H9 (cell line): Measurements from ENCODE around the gene MZB1. TPM values are rescaled to one million over a fixed set of nuclear protein-coding genes. Genes with fewer than 3 reads are reported as not detected.

ENCODE experiments used
- DNase-seq: peaks from one replicate; pipeline ENCODE4 v3.0.0-alpha.2; 2017
- H2AFZ ChIP-seq: one replicate; pipeline ENCODE4 v1.6.1; 2013; ENCODE audit warnings: mild to moderate bottlenecking, low read length, control low read depth, moderate library complexity
- H2AK5ac ChIP-seq: 2 replicates; pipeline ENCODE4 v1.6.1; 2013; ENCODE audit warnings: low read length, control low read depth, mixed read lengths; ENCODE audit not compliant: insufficient read length
- H2BK120ac ChIP-seq: one replicate; pipeline ENCODE4 v1.6.1; 2013; ENCODE audit warnings: low read depth, mild to moderate bottlenecking, low read length, control low read depth, inconsistent platforms; ENCODE audit not compliant: poor library complexity, severe bottlenecking
- H2BK12ac ChIP-seq: 2 replicates; pipeline ENCODE4 v1.6.1; 2013; ENCODE audit warnings: low read length, control low read depth, mixed read lengths, low read depth; ENCODE audit not compliant: insufficient read length
- H2BK15ac ChIP-seq: 2 replicates; pipeline ENCODE4 v1.6.1; 2013; ENCODE audit warnings: low read depth, low read length, control low read depth
- H2BK20ac ChIP-seq: one replicate; pipeline ENCODE4 v1.6.1; 2013; ENCODE audit warnings: low read depth, mild to moderate bottlenecking, low read length, control low read depth, inconsistent platforms; ENCODE audit not compliant: poor library complexity, severe bottlenecking
- H2BK5ac ChIP-seq: 2 replicates; pipeline ENCODE4 v1.6.1; 2013; ENCODE audit warnings: low read length, control low read depth, mixed read lengths; ENCODE audit not compliant: insufficient read length
- H3K14ac ChIP-seq: 2 replicates; pipeline ENCODE4 v1.6.1; 2013; ENCODE audit warnings: low read length, control low read depth; ENCODE audit not compliant: insufficient read depth
- H3K18ac ChIP-seq: 2 replicates; pipeline ENCODE4 v1.6.1; 2013; ENCODE audit warnings: low read depth, mild to moderate bottlenecking, mixed read lengths, low read length, control low read depth; ENCODE audit not compliant: insufficient read length
- H3K23ac ChIP-seq: 2 replicates; pipeline ENCODE4 v1.6.1; 2013; ENCODE audit warnings: low read length, control low read depth, mixed read lengths, low read depth; ENCODE audit not compliant: insufficient read length
- H3K23me2 ChIP-seq: 2 replicates; pipeline ENCODE4 v1.6.1; 2013; ENCODE audit warnings: low read depth, mild to moderate bottlenecking, mixed read lengths, low read length, control low read depth; ENCODE audit not compliant: insufficient read length, poor library complexity, severe bottlenecking
- H3K27ac ChIP-seq: 2 replicates; pipeline ENCODE4 v1.5.1; 2013; ENCODE audit warnings: low read length, control low read depth, mixed read lengths, low read depth; ENCODE audit not compliant: insufficient read length
- H3K27me3 ChIP-seq: 2 replicates; pipeline ENCODE4 v1.6.1; 2013; ENCODE audit warnings: low read length, control low read depth, inconsistent platforms; ENCODE audit not compliant: insufficient read depth
- H3K4ac ChIP-seq: 2 replicates; pipeline ENCODE4 v1.6.1; 2013; ENCODE audit warnings: low read depth, mild to moderate bottlenecking, control low read depth, inconsistent platforms, low read length, moderate library complexity
- H3K4me1 ChIP-seq: 2 replicates; pipeline ENCODE4 v1.6.1; 2013; ENCODE audit warnings: low read length, control low read depth, inconsistent platforms; ENCODE audit not compliant: insufficient read depth
- H3K4me2 ChIP-seq: 2 replicates; pipeline ENCODE4 v1.6.1; 2013; ENCODE audit warnings: low read length, control low read depth, mixed read lengths; ENCODE audit not compliant: insufficient read length, insufficient read depth
- H3K56ac ChIP-seq: 2 replicates; pipeline ENCODE4 v1.6.1; 2013; ENCODE audit warnings: low read depth, mild to moderate bottlenecking, mixed read lengths, low read length, control low read depth; ENCODE audit not compliant: insufficient read length
- H3K79me1 ChIP-seq: 2 replicates; pipeline ENCODE4 v1.6.1; 2013; ENCODE audit warnings: low read depth, mild to moderate bottlenecking, moderate library complexity, low read length, control low read depth, inconsistent platforms; ENCODE audit not compliant: insufficient read depth, poor library complexity, severe bottlenecking
- H3K79me2 ChIP-seq: 2 replicates; pipeline ENCODE4 v1.6.1; 2013; ENCODE audit warnings: low read length, control low read depth, inconsistent platforms; ENCODE audit not compliant: insufficient read depth
- H3K9ac ChIP-seq: 2 replicates; pipeline ENCODE4 v1.6.1; 2013; ENCODE audit warnings: low read length, control low read depth, mixed read lengths; ENCODE audit not compliant: insufficient read length; ENCODE audit errors: extremely low read depth
- H3K9me3 ChIP-seq: one replicate; pipeline ENCODE4 v1.6.1; 2013; ENCODE audit warnings: low read depth, low read length, inconsistent platforms; ENCODE audit not compliant: control insufficient read depth
- H3T11ph ChIP-seq: one replicate; pipeline ENCODE4 v1.6.1; 2013; ENCODE audit warnings: mild to moderate bottlenecking, low read length, control low read depth, inconsistent platforms
- H4K20me1 ChIP-seq: one replicate; pipeline ENCODE4 v1.6.1; 2013; ENCODE audit not compliant: control insufficient read depth, insufficient read length, insufficient read depth
- H4K5ac ChIP-seq: 2 replicates; pipeline ENCODE4 v1.6.1; 2013; ENCODE audit warnings: low read depth, mild to moderate bottlenecking, mixed read lengths, low read length, control low read depth; ENCODE audit not compliant: insufficient read length
- H4K8ac ChIP-seq: replicated peaks from 2 replicates; pipeline ENCODE4 v1.6.1; 2013; ENCODE audit warnings: low read length, control low read depth, mixed read lengths, low read depth; ENCODE audit not compliant: insufficient read length
- H4K91ac ChIP-seq: 2 replicates; pipeline ENCODE4 v1.6.1; 2013; ENCODE audit warnings: low read depth, mild to moderate bottlenecking, moderate library complexity, mixed read lengths, low read length, control low read depth; ENCODE audit not compliant: insufficient read length
- H3K27ac Mint-ChIP-seq, 3 experiments: 2 replicates in 2 of 3; 3 replicates in 1 of 3; pipeline ENCODE4 v1.8.0; 2020 to 2021; ENCODE audit warnings: mixed read lengths in 3 of 3, mild to moderate bottlenecking in 1 of 3, moderate library complexity in 1 of 3
- H3K27me3 Mint-ChIP-seq: 2 replicates; pipeline ENCODE4 v1.8.0; 2021; ENCODE audit warnings: low read depth, mild to moderate bottlenecking, moderate library complexity, mixed read lengths
- H3K36me3 Mint-ChIP-seq, 3 experiments: 2 replicates in 2 of 3; 3 replicates in 1 of 3; pipeline ENCODE4 v1.8.0; 2020 to 2021; ENCODE audit warnings: low read depth in 3 of 3, mixed read lengths in 3 of 3; ENCODE audit not compliant: insufficient read depth in 1 of 3
- H3K4me1 Mint-ChIP-seq, 2 experiments: 2 replicates each; pipeline ENCODE4 v1.8.0; 2020; ENCODE audit warnings: mixed read lengths in 2 of 2
- H3K4me3 Mint-ChIP-seq, 2 experiments: 2 replicates in 1 of 2; 3 replicates in 1 of 2; pipeline ENCODE4 v1.8.0; 2020 to 2021; ENCODE audit warnings: mild to moderate bottlenecking in 2 of 2, mixed read lengths in 2 of 2, moderate library complexity in 1 of 2
- H3K9me3 Mint-ChIP-seq, 2 experiments: 2 replicates in 1 of 2; 3 replicates in 1 of 2; pipeline ENCODE4 v1.8.0; 2020; ENCODE audit warnings: mild to moderate bottlenecking in 2 of 2, mixed read lengths in 2 of 2, moderate library complexity in 1 of 2
- CTCF ChIP-seq: fragments of 200-600 bp; sonication (generic); conservative IDR thresholded peaks from 3 replicates; pipeline ENCODE4 v1.8.0; 2021; ENCODE audit warnings: antibody characterized with exemption, mild to moderate bottlenecking
- WGBS: extraction: QIAGEN DNeasy Blood & Tissue Kit; methylation state at CpG from one replicate; pipeline ENCODE4 v1.1.7; 2013; ENCODE audit warnings: missing lambda C conversion rate, low lambda C conversion rate, mixed read lengths; ENCODE audit not compliant: insufficient read length; ENCODE audit errors: extremely low coverage; 5-methylcytosine and 5-hydroxymethylcytosine counted together
- total RNA-seq: library from RNA; stranded (reverse); gene quantifications from 2 replicates; pipeline ENCODE4 v1.2.1, GENCODE V29; 2021

MZB1 gene
- total RNA-seq, 1 experiment from 2014 or later, result 0.31 TPM

- Histone ChIP-seq H3K56ac (no peak overlapping the region), H2BK5ac (no peak overlapping the region), H3K79me1 (peaks cover 11% of the 10 kb centered on the region), H3K27ac (no peak overlapping the region), H3K27me3 (no peaks in the 10 kb centered on the region), H2BK12ac (no peak overlapping the region), H4K8ac (no peak overlapping the region), H2AFZ (no peak overlapping the region), H3K23ac (no peak overlapping the region), H3K9ac (no peak overlapping the region), H3K4me1 (no peaks in the 10 kb centered on the region), H2BK15ac (no peak overlapping the region), H4K5ac (no peak overlapping the region), H4K20me1 (no peaks in the 10 kb centered on the region), H3K23me2 (no peaks in the 10 kb centered on the region), H3K9me3 (no peaks in the 10 kb centered on the region), H3K4ac (no peak overlapping the region), H2BK120ac (no peak overlapping the region), H2BK20ac (no peak overlapping the region), H3K79me2 (peaks cover 4% of the 10 kb centered on the region; the same call in 1 of the 2 replicates), H3T11ph (no peak overlapping the region), H3K4me2 (no peak overlapping the region), H2AK5ac (no peak overlapping the region), H4K91ac (no peak overlapping the region), H3K14ac (no peak overlapping the region), H3K18ac (no peak overlapping the region)
- Mint-ChIP-seq H3K4me3 (no peak overlapping the region), H3K27me3 (no peaks in the 10 kb centered on the region), H3K9me3 (no peaks in the 10 kb centered on the region), H3K4me1 (no peaks in the 10 kb centered on the region), H3K27ac (0 out of 7 replicates have a peak overlapping the region, but pooled peaks of 1 of the 3 experiments have one; percentile 34), H3K36me3 (peaks cover 33 to 63% (median 58%) of the 10 kb centered on the region in 3 experiments; a peak in 6 of 7 replicates)
- no peak for DNase-seq
- no CpG with 5 or more reads among the region's 2 CpGs for WGBS
- TF ChIP-seq CTCF, result no peak
These were observed 25.2 kb downstream of the MZB1 start for GRCh38 chr5:139364466-139364865.
